Measurements from ENCODE around the gene ZNF391.
"Not testable (repeated sequence)": the region's sequence is repeated elsewhere in the genome, so short reads cannot be mapped to it uniquely, and the experiment has no call there.

ZNF391 gene

DNA sequence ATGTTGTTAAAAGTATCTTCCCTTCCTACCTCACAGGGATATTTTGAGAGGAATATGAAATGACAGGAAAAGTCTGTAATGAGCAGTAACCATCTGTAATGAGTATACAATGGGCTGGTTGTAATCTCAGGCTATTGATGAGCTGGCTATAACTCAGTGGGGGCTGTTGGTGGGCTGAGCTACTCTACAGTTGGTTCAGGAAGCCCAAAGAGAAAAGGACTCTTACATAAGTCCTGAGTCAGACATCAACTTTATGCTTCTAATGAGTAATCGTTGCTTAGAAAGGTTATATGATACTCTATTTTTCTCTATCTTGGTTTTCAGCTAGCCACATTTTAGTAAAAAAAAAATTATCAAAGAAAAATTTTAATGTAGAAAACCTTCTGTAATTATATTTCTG is 26.4 kb downstream of the ZNF391 start:
- in situ Hi-C loops (cut with HindIII; ENCODE audit: low pct_ligation_motif_present, low pct_unique_long_range_greater_than_20kb, low sequenced_read_pairs), result no loop called here
- DNase-seq, result no peak

DNA sequence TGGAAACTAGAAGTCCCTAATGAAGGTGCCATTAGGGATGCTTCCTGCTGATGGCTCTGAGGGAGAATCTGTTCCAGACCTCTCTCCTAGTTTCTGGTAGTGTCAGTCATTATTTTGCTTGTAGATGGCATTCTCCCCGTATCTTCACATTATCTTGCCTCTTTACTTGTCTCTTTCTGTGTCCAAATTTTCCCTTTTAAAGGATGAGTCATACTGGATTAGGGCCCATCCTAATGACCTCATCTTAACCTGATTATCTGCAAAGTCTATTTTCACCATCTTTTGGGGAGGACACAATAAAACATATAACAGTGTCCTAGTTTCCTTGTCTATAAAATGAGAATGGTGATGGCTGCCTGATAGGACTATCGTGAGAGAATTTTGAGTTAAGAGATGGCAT is 27.3 kb downstream of the ZNF391 start:
- in situ Hi-C loops (cut with HindIII; ENCODE audit: low pct_ligation_motif_present, low pct_unique_long_range_greater_than_20kb, low sequenced_read_pairs), result no loop called here

DNA sequence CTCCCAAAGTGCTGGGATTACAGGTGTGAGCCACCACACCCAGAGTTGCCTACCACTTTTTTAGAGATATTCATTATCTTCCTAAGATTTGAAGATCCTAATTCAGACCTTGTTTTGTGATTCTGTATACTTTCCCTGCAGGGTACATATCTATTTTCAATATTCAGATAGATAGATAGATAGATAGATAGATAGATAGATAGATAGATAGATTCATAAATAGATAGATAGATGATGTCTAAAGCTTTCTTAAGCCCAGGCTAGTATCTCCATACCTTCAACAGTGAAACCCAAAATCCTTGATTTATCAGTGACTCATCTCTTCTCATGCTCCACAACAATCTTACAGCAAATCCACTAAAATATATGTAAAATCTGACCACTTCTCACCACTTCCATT is 30.8 kb downstream of the ZNF391 start:
- DNase-seq, result no peak
- in situ Hi-C loops (cut with HindIII; ENCODE audit: low pct_ligation_motif_present, low pct_unique_long_range_greater_than_20kb, low sequenced_read_pairs), result no loop called here

More for the DNA sequence above, 27.3 kb downstream of the ZNF391 start:
- no peak for DNase-seq

DNA sequence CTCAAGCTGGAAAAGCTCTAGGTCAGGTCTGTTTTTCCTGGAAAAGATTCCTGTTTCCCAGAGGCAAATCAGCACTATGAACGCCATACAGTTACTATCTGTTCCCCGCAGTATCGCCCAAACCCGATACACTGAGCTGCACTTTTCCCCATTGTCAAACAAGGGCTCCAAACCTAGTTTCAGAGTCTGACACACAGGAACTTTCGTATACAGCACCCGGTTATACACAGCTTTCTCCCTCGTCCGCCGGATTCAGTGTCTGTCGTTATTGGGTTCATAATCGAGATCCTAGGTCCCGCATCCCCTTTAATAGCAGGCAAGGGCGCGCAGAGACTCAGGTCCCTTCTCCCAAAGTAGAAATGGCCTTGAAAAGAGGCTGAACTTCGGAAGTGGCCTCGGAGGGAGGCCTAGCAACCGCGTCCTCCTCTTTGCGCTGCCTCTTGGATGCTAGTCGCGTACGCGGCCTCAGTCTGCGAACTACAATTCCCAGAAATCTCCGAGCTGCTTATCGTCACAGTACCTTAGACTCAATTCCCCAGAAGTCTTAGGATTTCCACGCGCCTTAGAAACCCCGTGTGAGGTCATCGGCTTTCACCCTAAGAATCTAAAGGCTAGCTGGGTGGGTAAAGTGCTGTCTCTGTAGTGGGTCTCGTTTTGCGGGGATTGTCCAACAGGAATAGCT is 34.2 kb downstream of the ZNF391 start:
- no peak for DNase-seq
- in situ Hi-C loops (cut with HindIII; ENCODE audit: low pct_ligation_motif_present, low pct_unique_long_range_greater_than_20kb, low sequenced_read_pairs), result no loop called here

DNA sequence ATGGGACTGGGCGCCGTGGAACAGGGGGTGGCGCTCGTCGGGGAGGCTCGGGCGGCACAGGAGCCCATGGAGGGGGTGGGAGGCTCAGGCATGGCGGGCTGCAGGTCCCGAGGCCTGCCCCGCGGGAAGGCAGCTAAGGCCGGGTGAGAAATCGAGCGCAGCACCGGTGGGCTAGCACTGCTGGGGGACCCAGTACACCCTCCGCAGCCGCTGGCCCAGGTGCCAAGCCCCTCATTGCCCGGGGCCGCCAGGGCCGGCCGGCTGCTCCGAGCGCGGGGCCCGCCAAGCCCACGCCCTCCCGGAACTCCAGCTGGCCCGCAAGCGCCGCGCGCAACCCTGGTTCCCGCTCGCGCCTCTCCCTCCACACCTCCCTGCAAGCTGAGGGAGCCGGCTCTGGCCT is 36.3 kb downstream of the ZNF391 start:
- in situ Hi-C loops (cut with HindIII; ENCODE audit: low pct_ligation_motif_present, low pct_unique_long_range_greater_than_20kb, low sequenced_read_pairs), result not testable (repeated sequence)

DNA sequence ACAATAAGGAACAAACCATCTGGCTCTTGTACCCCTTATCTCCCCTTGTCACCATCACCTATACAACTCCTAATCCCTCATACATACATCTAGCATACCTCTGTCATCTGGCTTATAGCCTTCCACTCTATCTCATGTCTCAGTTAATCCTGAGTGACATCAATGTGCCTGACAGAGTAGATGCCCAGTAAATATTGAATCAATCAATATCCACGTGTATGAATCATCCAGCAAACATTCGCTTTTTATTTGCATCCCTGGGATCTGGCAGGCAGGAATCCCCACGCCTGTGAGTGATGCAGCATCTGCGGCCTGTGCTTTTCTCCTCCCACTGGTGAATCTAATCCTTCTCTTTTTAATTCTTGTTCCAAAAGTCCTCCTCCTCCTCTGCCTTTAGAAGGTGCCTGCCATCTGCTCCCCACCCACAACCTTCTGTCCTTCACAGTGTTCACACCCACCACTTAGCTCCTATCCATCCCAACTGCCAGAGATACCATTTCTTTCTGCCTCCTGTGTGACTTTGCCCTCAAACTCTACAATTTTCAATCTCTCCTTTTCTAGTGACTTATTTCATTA is 37.6 kb downstream of the ZNF391 start:
- no peak for DNase-seq
- in situ Hi-C loops (cut with HindIII; ENCODE audit: low pct_ligation_motif_present, low pct_unique_long_range_greater_than_20kb, low sequenced_read_pairs), result no loop called here

More for the DNA sequence above, 36.3 kb downstream of the ZNF391 start:
- DNase-seq, result not testable (repeated sequence)

DNA sequence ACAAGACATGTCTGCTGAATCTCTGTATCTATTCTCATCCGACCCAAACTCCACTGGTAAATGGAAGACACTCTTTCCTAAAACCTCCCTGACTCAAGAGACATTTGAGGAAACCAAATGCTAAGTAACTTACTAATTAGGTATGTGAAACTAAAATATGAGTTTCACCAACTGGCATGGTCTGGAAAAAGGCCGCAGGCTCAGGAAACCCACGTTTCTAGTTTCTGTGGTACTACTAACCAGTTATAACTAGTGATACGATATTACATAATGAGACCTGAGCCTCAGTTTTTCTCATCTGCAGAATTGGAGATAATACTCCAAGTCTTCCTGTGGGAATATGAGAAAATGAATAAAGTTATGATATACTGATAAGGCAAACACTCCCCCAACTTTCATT is 39.9 kb downstream of the ZNF391 start:
- in situ Hi-C loops (cut with HindIII; ENCODE audit: low pct_ligation_motif_present, low pct_unique_long_range_greater_than_20kb, low sequenced_read_pairs), result no loop called here
- DNase-seq, result no peak

DNA sequence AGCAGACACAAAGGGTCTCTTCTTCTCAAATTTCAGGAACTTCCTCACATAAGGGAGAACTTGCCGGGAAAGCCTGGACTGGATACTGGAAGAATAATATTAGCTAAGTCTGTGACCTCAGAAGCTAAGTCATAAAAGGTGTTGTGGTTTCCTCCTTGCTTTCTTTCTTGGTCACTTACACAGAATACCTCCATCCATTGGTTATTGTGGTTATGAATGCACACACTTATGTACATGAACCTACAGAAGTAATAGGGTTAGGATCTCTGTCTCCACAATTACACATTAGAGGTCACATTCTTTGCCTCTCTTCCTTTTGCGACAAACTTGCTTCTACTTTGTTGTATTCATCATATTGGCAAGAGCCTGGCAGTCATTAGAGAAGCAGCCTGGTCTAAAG is 40.4 kb downstream of the ZNF391 start:
- DNase-seq, result no peak
- in situ Hi-C loops (cut with HindIII; ENCODE audit: low pct_ligation_motif_present, low pct_unique_long_range_greater_than_20kb, low sequenced_read_pairs), result no loop called here

DNA sequence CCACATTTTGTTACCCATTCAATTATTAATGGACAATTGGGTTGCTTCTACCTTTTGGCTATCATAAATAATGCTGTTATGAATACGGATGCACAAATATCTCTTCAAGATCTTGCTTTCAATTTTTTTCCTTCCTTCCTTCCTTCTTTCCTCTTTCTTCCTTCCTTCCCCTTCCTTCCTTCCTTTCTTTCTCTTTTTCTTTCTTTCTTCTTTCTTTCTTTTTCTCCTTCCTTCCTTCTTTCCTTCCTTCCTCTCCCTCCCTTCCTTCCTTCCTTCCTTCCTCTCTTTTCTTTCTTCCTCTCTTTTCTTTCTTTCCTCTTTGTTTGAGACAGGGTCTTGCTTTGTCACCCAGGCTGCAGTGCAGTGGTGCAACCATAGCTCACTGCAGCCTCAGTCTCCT is 45.2 kb downstream of the ZNF391 start:
- no peak for DNase-seq
- in situ Hi-C loops (cut with HindIII; ENCODE audit: low pct_ligation_motif_present, low pct_unique_long_range_greater_than_20kb, low sequenced_read_pairs), result no loop called here

DNA sequence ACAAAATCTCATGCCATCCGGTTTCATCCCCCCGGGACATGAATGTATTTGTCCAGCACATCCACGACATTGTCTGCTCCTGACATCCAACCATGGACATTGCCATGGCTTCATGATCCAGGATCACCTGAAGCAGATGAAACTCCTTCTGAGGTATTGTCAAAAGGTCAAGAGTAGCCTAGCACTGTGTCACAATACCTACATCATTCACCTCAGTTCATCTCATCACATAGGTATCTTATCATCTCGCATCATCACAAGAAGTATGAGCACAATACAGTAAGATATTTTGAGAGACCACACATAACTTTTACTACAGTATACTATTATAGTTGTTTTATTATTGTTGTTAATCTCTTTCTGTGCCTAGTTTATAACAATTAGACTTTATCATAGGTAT is 50.8 kb downstream of the ZNF391 start:
- in situ Hi-C loops (cut with HindIII; ENCODE audit: low pct_ligation_motif_present, low pct_unique_long_range_greater_than_20kb, low sequenced_read_pairs), result no loop called here
- no peak for DNase-seq

DNA sequence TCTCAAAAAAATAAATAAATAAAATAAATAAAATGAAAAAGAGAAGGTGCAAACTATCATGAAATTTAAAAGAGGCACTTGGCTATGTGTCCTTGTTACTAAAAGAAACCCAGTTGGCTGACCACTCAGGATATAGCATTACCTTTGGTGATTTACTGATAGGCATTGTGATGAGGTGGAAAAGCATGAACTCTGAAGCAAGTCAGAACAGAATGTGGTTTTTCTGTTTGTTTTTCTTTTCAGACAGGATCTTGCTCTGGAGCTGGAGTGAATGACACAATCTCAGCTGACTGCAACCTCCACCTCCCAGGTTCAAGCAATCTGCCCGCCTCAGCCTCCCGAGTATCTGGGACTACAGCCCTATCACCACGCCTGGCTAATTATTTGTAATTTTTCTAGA is 52.4 kb downstream of the ZNF391 start:
- DNase-seq, result no peak

DNA sequence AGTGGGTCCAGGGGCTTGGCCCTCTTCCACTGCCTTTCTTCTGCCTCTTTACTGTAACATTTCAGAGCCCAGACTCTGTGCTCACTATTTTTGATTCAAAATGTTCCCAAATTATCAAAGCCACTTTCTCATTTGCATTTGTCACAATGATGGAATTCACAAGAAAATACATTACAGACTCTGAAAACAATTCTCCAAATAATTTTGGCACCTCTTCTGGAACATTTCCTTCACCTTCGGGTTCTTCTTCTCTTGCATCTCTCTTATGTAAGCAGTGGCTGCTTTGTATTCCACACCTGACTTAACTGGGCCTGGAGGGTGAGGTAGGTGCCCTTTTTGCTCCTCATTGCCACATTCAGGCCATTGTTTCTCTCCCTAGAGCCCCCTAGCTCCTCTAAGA is 54.4 kb downstream of the ZNF391 start:
- in situ Hi-C loops (cut with HindIII; ENCODE audit: low pct_ligation_motif_present, low pct_unique_long_range_greater_than_20kb, low sequenced_read_pairs), result no loop called here
- no peak for DNase-seq

More for the DNA sequence above, 52.4 kb downstream of the ZNF391 start:
- in situ Hi-C loops (cut with HindIII; ENCODE audit: low pct_ligation_motif_present, low pct_unique_long_range_greater_than_20kb, low sequenced_read_pairs), result no loop called here

DNA sequence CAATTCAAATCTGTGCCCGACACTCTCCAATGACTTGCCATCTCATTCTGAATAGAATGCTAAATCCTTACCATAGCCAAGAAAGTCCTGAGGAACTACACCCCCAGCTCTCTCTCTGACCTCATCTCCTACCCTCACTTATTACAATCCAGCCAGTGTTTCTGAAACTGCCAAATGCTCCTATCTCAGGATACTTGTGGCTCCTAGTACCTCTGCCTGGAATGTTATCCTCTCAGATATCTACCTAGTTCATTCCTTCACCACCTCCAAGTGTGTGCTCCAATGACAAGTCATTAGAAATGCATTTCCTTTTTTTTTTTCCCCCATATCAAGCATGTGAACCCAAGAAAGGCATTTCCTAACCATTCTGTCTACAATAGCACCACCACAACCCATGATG is 59.9 kb downstream of the ZNF391 start:
- no peak for DNase-seq
- in situ Hi-C loops (cut with HindIII; ENCODE audit: low pct_ligation_motif_present, low pct_unique_long_range_greater_than_20kb, low sequenced_read_pairs), result no loop called here

DNA sequence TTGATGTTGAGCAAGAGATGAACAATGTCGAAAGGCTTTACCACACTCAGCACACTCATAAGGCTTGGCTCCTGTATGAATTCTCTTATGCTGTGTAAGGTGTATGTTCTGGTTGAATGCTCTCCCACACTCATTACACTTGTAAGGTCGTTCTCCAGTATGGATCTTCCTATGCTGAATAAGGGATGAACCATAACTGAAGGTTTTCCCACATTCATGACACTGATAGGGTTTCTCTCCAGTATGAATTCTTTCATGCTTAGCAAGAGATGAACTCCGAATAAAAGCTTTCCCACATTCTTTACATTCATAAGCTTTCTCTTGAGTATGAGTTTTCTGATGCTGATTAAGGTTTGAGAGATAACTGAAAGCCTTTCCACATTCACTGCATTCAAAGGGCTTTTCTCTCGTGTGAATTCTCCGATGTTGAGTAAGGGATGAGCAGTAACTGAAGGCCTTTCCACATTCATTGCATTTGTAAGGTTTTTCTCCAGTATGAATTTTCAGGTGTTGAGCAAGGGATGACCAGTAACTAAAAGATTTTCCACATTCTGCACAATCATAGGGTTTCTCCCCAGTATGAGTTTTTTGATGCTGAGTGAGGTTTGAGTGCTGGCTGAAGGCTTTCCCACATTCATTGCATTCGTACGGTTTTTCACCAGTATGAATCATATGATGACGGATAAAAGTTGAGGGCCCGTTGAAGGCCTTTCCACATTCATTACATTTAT is 63.3 kb downstream of the ZNF391 start:
- in situ Hi-C loops (cut with HindIII; ENCODE audit: low pct_ligation_motif_present, low pct_unique_long_range_greater_than_20kb, low sequenced_read_pairs), result no loop called here

DNA sequence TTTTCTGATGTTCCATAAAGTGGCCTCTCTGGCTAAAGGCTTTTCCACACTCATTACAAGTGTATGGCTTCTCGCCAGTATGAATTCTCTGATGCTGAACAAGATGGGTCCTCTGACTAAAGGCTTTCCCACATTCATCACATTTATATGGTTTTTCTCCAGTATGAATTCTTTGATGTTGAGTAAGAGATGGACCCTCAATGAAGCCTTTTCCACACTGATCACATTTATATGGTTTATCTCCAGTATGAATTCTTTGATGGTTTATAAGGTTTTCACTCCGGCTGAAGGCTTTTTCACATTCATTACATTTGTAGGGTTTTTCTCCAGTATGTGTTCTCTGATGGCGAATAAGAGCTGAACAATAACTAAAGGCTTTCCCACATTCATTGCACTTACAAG is 63.9 kb downstream of the ZNF391 start:
- in situ Hi-C loops (cut with HindIII; ENCODE audit: low pct_ligation_motif_present, low pct_unique_long_range_greater_than_20kb, low sequenced_read_pairs), result no loop called here
- no peak for DNase-seq

More for the DNA sequence above, 63.3 kb downstream of the ZNF391 start:
- DNase-seq, result no peak

Data from ACHN (cell line).